SK-N-SH (cell line): ENCODE results near the gene SLC17A5.

ENCODE experiments used
- CTCF ChIP-seq: fragments of 200-600 bp; sonication (generic); IDR thresholded peaks from 2 replicates; pipeline ENCODE4 v1.6.1; 2017; ENCODE audit warnings: antibody characterized with exemption, mild to moderate bottlenecking, moderate library complexity
- ELF1 ChIP-seq: IDR thresholded peaks from 2 replicates; pipeline ENCODE4 v1.4.0; 2012
- EP300 ChIP-seq, 2 experiments: IDR thresholded peaks; 2 replicates each; pipeline versions ENCODE4 v1.4.0 to v1.6.1; 2012; ENCODE audit warnings: borderline replicate concordance in 1 of 2, low read depth in 1 of 2, low read length in 1 of 2
- EZH2phosphoT487 ChIP-seq: fragments of 200-600 bp; sonication (generic); IDR thresholded peaks from 2 replicates; pipeline ENCODE4 v1.6.1; 2017; ENCODE audit warnings: low read depth, mixed run types, mild to moderate bottlenecking, antibody characterized with exemption, moderate library complexity, borderline replicate concordance
- GABPA ChIP-seq: IDR thresholded peaks from 2 replicates; pipeline ENCODE4 v1.4.0; 2012; ENCODE audit warnings: low read depth, mild to moderate bottlenecking
- JUND ChIP-seq: IDR thresholded peaks from 2 replicates; pipeline ENCODE4 v1.4.0; 2012
- MXI1 ChIP-seq: IDR thresholded peaks from 2 replicates; pipeline ENCODE4 v1.6.1; 2012; ENCODE audit warnings: mild to moderate bottlenecking, low read depth, low read length, improper control_type of control experiment
- POLR2AphosphoS5 ChIP-seq: IDR thresholded peaks from 2 replicates; pipeline ENCODE4 v1.6.1; 2012; ENCODE audit warnings: low read depth, low read length
- RAD21 ChIP-seq: IDR thresholded peaks from 2 replicates; pipeline ENCODE4 v1.6.1; 2012; ENCODE audit warnings: mild to moderate bottlenecking, low read length
- TCF12 ChIP-seq: IDR thresholded peaks from 2 replicates; pipeline ENCODE4 v1.4.0; 2012
- YY1 ChIP-seq: IDR thresholded peaks from 2 replicates; pipeline ENCODE4 v1.4.0; 2012; ENCODE audit warnings: low read depth, mild to moderate bottlenecking
- TF ChIP-seq, protein P1 (sequence below): IDR thresholded peaks from 2 replicates; pipeline ENCODE4; 2012

- TF ChIP-seq EP300 (IDR thresholded peaks at IDR 0.05; ENCODE audit: borderline replicate concordance in 1 of 2, low read depth in 1 of 2, low read length in 1 of 2) = no peak
- TF ChIP-seq POLR2AphosphoS5 = no peak
- no peak for TF ChIP-seq CTCF
- TF ChIP-seq, protein P1, sequence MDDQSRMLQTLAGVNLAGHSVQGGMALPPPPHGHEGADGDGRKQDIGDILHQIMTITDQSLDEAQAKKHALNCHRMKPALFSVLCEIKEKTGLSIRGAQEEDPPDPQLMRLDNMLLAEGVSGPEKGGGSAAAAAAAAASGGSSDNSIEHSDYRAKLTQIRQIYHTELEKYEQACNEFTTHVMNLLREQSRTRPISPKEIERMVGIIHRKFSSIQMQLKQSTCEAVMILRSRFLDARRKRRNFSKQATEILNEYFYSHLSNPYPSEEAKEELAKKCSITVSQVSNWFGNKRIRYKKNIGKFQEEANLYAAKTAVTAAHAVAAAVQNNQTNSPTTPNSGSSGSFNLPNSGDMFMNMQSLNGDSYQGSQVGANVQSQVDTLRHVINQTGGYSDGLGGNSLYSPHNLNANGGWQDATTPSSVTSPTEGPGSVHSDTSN = no peak
- no peak for TF ChIP-seq YY1
- TF ChIP-seq ELF1 = no peak
- no peak for TF ChIP-seq MXI1
- no peak for TF ChIP-seq TCF12
- TF ChIP-seq JUND = no peak
- no peak for TF ChIP-seq EZH2phosphoT487
- TF ChIP-seq RAD21 = no peak
- TF ChIP-seq GABPA = no peak
Observed at GRCh38 chr6:73569121-73569520, 84.7 kb downstream of the SLC17A5 start.
